HK-2 (cell line): Measurements from ENCODE around the gene RAD51B.

Experiments
- DNase-seq: peaks from one replicate; pipeline ENCODE4 v3.0.0-alpha.2; 2018; ENCODE audit not compliant: unreplicated experiment

The RAD51B gene

GRCh38 chr14:68145539-68145938 lies 326.0 kb downstream of the RAD51B start:
- no peak for DNase-seq

DNA sequence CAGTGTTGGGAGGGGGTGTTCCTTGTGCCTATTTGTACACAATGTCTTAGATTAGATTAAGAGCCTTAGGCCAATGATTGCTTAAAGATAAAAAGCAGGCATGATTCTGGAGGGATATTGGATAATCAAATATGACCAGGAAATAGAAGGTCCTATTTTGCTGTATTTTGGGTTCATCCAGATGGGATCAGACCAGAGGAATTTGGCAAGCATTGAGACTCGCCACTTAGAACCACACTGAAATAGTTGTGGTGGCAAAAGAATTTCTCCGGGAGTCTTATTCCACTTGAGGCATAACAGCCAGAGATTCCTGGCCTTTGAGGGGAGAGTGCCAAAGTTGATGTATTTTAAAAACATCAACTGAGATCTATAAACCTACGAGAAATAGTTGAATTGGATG lies 327.2 kb downstream of the RAD51B start:
- peak; percentile 62 for DNase-seq

GRCh38 chr14:68147303-68147702 lies 327.7 kb downstream of the RAD51B start:
- no peak for DNase-seq

DNA sequence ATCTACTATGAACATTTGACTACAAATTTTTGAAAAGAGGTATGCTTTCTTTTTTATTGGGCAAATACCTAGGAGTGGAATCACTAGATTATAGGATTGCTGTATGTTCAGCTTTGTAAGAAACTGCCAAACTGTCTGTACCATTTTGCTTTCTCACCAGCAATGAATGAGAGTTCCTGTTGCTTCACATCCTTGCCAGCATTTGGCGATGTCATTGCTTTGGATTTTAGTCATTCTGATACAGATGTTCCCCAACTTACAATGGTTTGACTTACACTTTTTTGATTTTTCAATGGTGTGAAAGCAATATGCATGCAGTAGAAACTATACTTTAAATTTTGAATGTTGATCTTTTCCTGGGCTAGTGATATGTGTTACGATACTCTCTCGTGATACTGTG lies 328.7 kb downstream of the RAD51B start:
- DNase-seq = no peak

DNA sequence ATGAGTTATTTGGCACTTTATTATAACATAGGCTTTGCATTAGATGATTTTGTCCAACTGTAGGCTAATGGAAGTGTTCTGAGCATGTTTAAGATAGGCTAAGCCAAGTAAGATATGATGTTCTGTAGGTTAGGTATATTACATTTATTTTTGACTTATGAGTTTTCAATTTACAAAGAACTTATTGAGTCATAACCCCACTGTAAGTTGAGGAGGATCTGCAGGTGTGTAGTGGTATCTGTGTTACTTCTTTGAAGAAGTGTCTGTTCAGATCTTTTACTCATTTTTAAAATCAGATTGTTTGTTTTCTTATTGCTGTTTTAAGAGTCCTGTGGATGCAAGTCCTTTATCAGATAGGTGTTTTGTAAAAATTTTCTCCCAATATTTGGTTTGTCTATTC lies 329.2 kb downstream of the RAD51B start:
- no peak for DNase-seq

DNA sequence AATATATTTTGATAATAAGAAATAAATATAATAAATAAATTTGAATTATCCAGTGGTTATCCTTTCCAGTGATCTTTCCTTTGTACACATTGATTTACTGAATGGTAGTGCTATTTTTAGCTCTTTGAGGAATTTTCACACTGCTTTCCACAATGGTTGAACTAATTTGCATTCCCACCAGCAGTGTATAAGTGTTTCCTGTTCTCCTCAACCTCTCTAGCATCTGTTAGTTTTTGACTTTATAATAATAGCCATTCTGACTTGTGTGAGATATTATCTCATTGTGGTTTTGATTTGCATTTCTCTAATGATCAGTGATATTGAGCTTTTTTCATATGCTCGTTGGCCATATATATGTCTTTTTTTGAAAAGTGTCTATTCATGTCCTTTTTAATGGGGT lies 333.7 kb downstream of the RAD51B start:
- no peak for DNase-seq

- DNase-seq = no peak
These were observed 334.7 kb downstream of the RAD51B start for GRCh38 chr14:68154275-68154674.

DNA sequence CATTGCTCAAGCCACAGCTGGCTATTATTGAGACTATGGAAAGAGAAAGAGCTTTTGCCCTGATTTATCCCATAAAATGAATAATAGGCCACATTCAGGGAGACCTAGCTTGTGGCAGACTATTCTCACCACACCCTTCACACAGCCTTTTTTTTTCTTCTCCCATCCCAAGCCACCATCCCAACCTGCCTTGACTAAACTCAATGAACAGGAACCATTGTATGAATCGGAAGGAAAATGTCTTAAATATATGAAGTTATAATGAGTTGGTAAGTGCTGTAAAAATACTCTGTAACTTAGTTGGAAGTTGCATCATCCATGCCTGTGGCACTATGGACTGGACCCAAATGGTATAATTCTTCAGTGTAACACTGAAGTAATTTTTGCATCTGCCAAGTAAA lies 338.4 kb downstream of the RAD51B start:
- no peak for DNase-seq

DNA sequence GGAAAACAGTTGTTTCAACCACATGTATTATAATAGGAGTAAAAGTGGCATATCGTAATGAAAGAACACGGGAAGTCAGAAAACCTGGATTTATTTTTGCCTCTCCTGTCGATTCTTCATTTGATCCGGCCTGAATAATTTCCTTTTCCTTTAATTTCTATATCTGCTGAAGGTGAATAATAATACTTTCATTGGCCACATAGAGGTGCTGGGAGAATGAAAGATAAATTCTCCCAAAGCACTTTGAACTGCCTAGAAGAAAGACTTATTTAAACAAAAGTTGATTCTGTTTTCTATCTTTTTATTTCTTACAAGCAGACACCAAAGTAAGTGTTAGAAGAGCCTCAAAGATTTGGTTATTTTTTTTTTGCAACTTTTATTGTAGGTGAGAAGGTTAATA lies 339.1 kb downstream of the RAD51B start:
- no peak for DNase-seq

GRCh38 chr14:68159701-68160633 lies 340.4 kb downstream of the RAD51B start:
- DNase-seq = no peak

GRCh38 chr14:68160779-68161546 lies 341.4 kb downstream of the RAD51B start:
- no peak for DNase-seq

DNA sequence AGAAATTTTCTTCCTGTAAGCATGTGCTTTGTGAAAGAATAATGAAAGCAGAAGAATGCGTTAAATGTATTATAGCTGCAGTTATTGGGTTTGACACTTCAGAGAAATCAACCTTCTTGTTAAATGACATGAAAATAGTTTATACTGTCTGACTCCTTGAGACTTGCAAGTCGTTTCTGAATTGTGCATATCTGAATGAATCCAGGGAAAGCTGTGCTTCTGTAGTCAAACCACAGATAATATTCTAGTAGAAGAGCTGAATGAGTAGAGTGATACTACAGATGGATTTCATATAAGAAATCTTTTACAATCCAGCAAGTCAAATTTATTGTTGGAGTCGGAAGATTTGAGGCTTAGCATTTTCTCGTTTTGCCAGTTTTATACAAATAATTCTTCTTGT lies 343.3 kb downstream of the RAD51B start:
- DNase-seq = no peak

DNA sequence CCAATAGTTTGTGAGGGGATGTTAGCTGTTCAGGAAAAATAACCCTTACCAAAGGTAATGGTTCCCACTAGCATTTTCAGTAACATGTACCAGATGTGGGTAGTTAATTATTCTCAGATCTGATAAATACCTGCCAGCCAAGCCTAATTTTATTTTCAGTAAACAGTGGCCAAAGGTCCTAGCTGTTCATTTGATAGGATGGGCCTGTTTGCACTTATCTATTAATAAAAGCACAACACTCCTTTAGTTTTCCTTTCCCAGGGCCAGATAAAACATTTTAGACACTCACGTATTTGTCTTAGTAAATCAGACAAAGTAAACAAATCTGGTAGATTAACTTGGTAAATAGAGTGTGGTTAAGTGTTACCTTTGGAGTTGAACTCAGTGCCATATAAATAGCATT lies 345.1 kb downstream of the RAD51B start:
- no peak for DNase-seq

DNA sequence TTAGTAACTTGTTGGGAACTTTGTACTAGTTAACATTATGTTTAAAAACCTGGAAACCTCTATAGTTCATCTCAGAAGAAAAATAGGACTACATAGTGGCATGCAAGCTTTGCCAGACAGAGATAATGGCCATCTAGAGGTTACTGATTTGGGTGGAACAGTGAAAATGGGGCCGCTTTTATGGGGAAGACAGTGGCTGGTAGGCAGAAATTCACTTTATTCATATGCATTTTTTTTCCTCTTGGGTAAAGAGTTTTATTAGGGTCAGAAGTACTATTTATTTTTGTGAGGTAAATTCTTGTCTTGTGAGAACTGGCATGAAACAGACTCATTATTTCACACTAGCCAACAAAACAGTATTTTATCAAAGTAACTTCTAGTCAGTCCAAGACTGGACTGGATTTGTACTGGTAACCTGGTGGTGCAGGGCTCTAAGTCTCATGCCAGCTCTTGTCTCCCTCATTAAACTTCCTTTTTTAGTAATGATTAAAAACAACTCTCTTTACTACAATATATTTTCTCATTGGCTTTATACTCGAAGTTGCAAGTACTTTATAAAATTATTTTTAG lies 345.8 kb downstream of the RAD51B start:
- no peak for DNase-seq

DNA sequence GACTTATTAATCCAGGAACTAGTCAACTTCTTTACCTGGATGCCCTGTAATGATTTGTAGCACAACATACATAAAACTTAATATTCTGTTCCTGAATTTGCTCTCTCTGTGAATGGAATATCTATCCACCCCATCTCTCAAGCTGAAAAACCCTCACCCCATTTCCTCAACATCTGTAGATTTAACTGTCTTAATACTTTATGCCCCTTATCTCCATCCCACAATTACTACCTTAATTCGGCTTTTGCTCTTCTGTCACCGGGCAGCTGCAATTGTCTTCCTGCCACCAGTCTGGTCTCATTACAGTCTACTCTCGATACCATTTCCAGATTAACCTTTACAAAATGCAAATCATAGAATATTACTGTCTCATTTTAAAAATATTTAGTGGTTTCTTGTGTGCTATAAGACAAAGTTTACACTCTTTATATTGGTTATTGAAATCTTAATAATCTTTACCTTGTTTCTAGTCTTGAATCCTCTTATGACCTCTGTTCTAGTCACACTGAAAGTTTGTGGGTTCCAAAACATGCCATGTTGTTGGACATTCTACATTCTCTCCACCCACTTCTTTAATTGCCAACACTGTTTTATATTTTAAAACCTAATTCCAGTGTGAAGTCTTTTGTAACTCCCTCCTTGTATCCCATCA lies 347.3 kb downstream of the RAD51B start:
- DNase-seq = no peak

GRCh38 chr14:68167383-68168087 lies 348.0 kb downstream of the RAD51B start:
- DNase-seq = no peak

- no peak for DNase-seq
These were observed 349.0 kb downstream of the RAD51B start for GRCh38 chr14:68168460-68169109.

DNA sequence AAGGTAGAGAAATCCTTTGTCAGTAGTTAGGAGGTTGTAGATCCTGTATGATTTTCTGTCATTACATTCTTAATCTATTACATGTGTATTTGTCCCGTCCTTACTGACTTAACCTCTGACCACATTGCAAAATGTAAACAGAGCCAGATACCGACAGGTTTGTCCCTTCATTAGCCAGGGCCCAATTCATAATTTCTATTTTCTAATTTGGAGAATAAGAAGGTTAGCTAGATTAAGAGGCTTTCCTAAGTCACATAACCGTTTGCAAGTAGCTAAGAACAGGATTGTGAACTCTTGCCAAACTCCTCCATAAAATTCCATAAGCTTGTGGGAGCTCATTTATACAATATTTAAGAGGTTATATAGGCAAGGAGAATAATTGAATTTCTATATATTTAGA lies 352.6 kb downstream of the RAD51B start:
- DNase-seq = no peak

- no peak for DNase-seq
These were observed 353.0 kb downstream of the RAD51B start for GRCh38 chr14:68172627-68173026.

- DNase-seq = peak; percentile 5
These were observed 353.8 kb downstream of the RAD51B start for GRCh38 chr14:68173227-68173972.
